Measurements from ENCODE around the gene TM4SF18. TPM values are rescaled to one million over a fixed set of nuclear protein-coding genes. Genes with fewer than 3 reads are reported as not detected.

Gene TM4SF18
- polyA plus RNA-seq, 1 experiment, result 0.11 TPM

GRCh38 chr3:149278911-149279310 is 54.5 kb downstream of the TM4SF18 start:
- ChIA-PET CTCF (interaction anchor here (0.7 to 5.6 kb wide), 6 partner anchors 33 to 371 kb away, joined by 3 to 36 read pairs (median 5); no protein-coding TSS in a partner anchor), POLR2A (no interaction called here)
- no peak for DNase-seq (ENCODE audit: low read depth)
- Histone ChIP-seq H3K27me3 (ENCODE audit: control insufficient read depth, insufficient read depth, low read length) (no peaks in the 10 kb centered on the region), H3K36me3 (ENCODE audit: control insufficient read depth, insufficient read depth, low read length) (no peaks in the 10 kb centered on the region), H3K4me3 (ENCODE audit: low read depth, low read length) (no peak overlapping the region)
- TF ChIP-seq CTCF (IDR thresholded peaks at IDR 0.05; ENCODE audit: insufficient read depth, low read depth, low read length), result no peak

- TF ChIP-seq CTCF (IDR thresholded peaks at IDR 0.05; ENCODE audit: insufficient read depth, low read depth, low read length), result no peak
Observed at GRCh38 chr3:149277331-149277813, 56.1 kb downstream of the TM4SF18 start.

GRCh38 chr3:149276619-149277018 is 56.8 kb downstream of the TM4SF18 start:
- POLR2A ChIA-PET, result no interaction called here

More at GRCh38 chr3:149277331-149277813, 56.1 kb downstream of the TM4SF18 start:
- H3K27me3 ChIP-seq (ENCODE audit: control insufficient read depth, insufficient read depth, low read length), result no peaks in the 10 kb centered on the region
- ChIA-PET CTCF (interaction anchor here (1.2 to 5.6 kb wide), 4 partner anchors 25 to 157 kb away, joined by 3 to 36 read pairs (median 4); no protein-coding TSS in a partner anchor), POLR2A (interaction anchor here (0.6 kb wide), 1 partner anchor 58 kb away, joined by 5 read pairs; no protein-coding TSS in a partner anchor)
- DNase-seq (ENCODE audit: low read depth), result peak; percentile 44
- no peak overlapping the region for H3K4me3 ChIP-seq (ENCODE audit: low read depth, low read length)
- no peaks in the 10 kb centered on the region for H3K36me3 ChIP-seq (ENCODE audit: control insufficient read depth, insufficient read depth, low read length)

GRCh38 chr3:149274220-149274619 is 59.2 kb downstream of the TM4SF18 start:
- no peaks in the 10 kb centered on the region for H3K36me3 ChIP-seq (ENCODE audit: control insufficient read depth, insufficient read depth, low read length)
- H3K27me3 ChIP-seq (ENCODE audit: control insufficient read depth, insufficient read depth, low read length), result no peaks in the 10 kb centered on the region
- DNase-seq (ENCODE audit: low read depth), result no peak
- ChIA-PET POLR2A (no interaction called here), CTCF (interaction anchor here (1.0 to 5.7 kb wide), 10 partner anchors 12 to 321 kb away, joined by 3 to 78 read pairs (median 4); no protein-coding TSS in a partner anchor)
- no peak for TF ChIP-seq CTCF (IDR thresholded peaks at IDR 0.05; ENCODE audit: insufficient read depth, low read depth, low read length)
- no peak overlapping the region for H3K4me3 ChIP-seq (ENCODE audit: low read depth, low read length)

More at GRCh38 chr3:149276619-149277018, 56.8 kb downstream of the TM4SF18 start:
- Histone ChIP-seq H3K36me3 (ENCODE audit: control insufficient read depth, insufficient read depth, low read length) (no peaks in the 10 kb centered on the region), H3K27me3 (ENCODE audit: control insufficient read depth, insufficient read depth, low read length) (no peaks in the 10 kb centered on the region), H3K4me3 (ENCODE audit: low read depth, low read length) (no peak overlapping the region)
- CTCF ChIA-PET, result interaction anchor here (1.2 to 5.7 kb wide), 6 partner anchors 26 to 160 kb away, joined by 3 to 78 read pairs (median 4); partner anchors contain the start of gene TM4SF18
- no peak for TF ChIP-seq CTCF (IDR thresholded peaks at IDR 0.05; ENCODE audit: insufficient read depth, low read depth, low read length)
- no peak for DNase-seq (ENCODE audit: low read depth)

GRCh38 chr3:149273096-149273751 is 60.2 kb downstream of the TM4SF18 start:
- H3K36me3 ChIP-seq (ENCODE audit: control insufficient read depth, insufficient read depth, low read length), result no peaks in the 10 kb centered on the region
- no peak overlapping the region for H3K4me3 ChIP-seq (ENCODE audit: low read depth, low read length)
- ChIA-PET CTCF (interaction anchor here (0.9 to 5.7 kb wide), 16 partner anchors 8 to 320 kb away, joined by 3 to 78 read pairs (median 4); no protein-coding TSS in a partner anchor), POLR2A (no interaction called here)
- peak; percentile 88 for TF ChIP-seq CTCF (IDR thresholded peaks at IDR 0.05; ENCODE audit: insufficient read depth, low read depth, low read length)
- DNase-seq (ENCODE audit: low read depth), result peak; percentile 19
- H3K27me3 ChIP-seq (ENCODE audit: control insufficient read depth, insufficient read depth, low read length), result no peaks in the 10 kb centered on the region

Data from BJ (cell line).